DMS153 treated with DMSO at 0.1 percent for 48 hours (cell line): Measurements from ENCODE around the gene CD101.

Experiments
- DNase-seq: peaks from one replicate; lab custom pipeline; 2025; ENCODE audit not compliant: unreplicated experiment; lab: John Stamatoyannopoulos, UW

The CD101 gene

GRCh38 chr1:117049857-117050256 is 48.3 kb downstream of the CD101 start:
- no peak for DNase-seq

- no peak for DNase-seq
These were observed 49.9 kb downstream of the CD101 start for GRCh38 chr1:117051224-117052064.

GRCh38 chr1:117054068-117054467 is 52.5 kb downstream of the CD101 start:
- no peak for DNase-seq

GRCh38 chr1:117058810-117059209 is 57.2 kb downstream of the CD101 start:
- no peak for DNase-seq

- DNase-seq = no peak
These were observed 57.7 kb downstream of the CD101 start for GRCh38 chr1:117059334-117059677.

- DNase-seq = peak; percentile 95
These were observed 58.3 kb downstream of the CD101 start, which contains the start of gene TTF2 for GRCh38 chr1:117059678-117060440. TSS of gene TTF2 (plus strand) at chr1:117060326. CDS start at chr1:117060347, 21 bp downstream.

GRCh38 chr1:117060441-117061317 is 59.1 kb downstream of the CD101 start:
- DNase-seq = no peak

- no peak for DNase-seq
These were observed 60.4 kb downstream of the CD101 start for GRCh38 chr1:117061986-117062415.

GRCh38 chr1:117066367-117066766 is 64.8 kb downstream of the CD101 start:
- DNase-seq = no peak

GRCh38 chr1:117067533-117068370 is 66.2 kb downstream of the CD101 start:
- DNase-seq = no peak

GRCh38 chr1:117068580-117068979 is 67.0 kb downstream of the CD101 start:
- no peak for DNase-seq

GRCh38 chr1:117069220-117069844 is 67.8 kb downstream of the CD101 start:
- no peak for DNase-seq

- no peak for DNase-seq
These were observed 68.6 kb downstream of the CD101 start for GRCh38 chr1:117070124-117070523.

- no peak for DNase-seq
These were observed 75.1 kb downstream of the CD101 start for GRCh38 chr1:117076648-117077047.

GRCh38 chr1:117077267-117077666 is 75.7 kb downstream of the CD101 start:
- DNase-seq = no peak

GRCh38 chr1:117079737-117080136 is 78.2 kb downstream of the CD101 start:
- no peak for DNase-seq

GRCh38 chr1:117084231-117084630 is 82.7 kb downstream of the CD101 start:
- no peak for DNase-seq
